ENCODE results near the gene SHLD1.

SHLD1 gene

DNA sequence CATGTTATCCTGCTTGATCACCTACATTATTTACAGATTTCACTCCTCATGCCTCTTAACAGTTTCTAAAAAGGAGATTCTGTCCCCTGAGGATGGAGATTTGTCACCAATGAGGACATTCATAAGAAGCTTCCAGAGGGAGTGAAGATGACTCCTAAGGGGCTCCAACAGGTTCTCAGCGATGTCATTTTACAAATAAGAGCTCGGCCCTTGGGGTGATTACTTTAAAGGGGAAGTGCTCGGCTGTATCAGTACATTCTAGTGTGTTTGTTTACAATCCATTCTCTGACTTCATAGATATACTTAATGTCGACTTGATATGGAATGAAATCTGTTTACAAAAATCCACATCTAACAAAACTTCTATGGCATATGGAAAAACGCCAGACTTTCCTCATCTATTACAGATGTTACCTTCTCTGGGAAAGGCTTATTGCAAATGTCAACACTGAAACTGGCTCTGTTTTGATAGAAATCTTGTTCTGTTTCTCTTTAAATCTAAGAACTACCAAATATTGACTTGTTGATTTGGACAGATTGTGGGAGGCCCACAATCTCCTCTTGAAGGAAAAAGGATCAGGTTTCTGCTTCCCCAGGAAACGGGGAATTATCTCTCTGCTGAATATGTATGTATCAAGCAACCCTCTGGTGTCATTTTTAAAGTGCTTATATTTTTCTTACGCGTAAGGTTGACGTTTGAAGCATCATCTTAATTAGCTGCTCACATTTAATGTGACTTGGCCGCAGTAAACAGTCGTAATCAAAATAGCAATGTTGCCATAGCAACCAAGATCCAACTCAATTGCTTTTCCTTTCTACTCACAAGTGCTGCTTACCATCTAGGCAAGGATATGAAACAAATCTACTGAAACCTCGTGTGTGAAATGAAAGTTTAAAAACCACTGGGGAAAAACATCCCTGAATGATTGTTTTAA, 95.7 kb downstream of the SHLD1 start:
- H3K18ac ChIP-seq (ENCODE audit: low read depth in 1 of 2, low read length in 2 of 2), result no peak overlapping the region

DNA sequence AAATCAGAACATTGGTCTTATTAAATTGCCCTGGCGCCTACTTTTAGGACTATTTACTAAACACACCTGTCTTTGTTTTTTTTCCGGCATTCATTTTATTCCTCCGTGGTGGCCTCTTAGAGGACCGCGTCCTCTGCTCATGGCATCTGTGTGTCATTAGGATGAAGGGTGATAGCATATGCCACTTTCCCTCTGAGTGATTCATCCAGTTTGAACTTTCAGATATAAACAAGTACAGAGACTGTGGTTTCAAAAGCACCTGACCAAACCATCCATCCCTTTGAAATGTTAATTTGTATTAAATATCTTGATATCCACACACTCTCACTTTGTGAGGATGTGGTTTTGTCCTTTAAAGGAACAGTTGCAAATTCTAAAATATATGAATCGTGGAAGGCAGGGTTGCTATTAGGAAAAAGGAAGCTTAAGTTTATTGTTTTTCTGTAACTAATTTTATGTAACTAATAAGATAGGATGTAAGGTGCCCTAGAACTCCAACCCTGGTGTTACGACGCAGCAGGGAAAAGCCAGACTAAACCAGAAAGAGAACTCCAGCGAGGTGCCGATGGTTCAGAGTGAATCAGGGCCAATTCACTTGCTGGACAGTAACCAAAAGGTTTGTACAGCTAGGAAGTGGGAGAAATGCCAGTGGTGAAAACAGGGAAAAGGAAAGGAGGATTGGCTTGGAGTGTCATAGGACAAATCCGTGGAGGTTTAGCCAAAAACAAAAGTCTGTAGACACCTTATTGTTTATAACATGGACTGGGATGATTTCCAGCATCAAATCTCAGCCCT, 98.7 kb downstream of the SHLD1 start:
- H3K27ac ChIP-seq (ENCODE audit: low read length, poor library complexity, severe bottlenecking), result no peak overlapping the region
- no peak overlapping the region for H3K4me3 ChIP-seq (ENCODE audit: insufficient read depth in 1 of 2, low read depth in 1 of 2, low read length in 2 of 2)
- no peak overlapping the region for H2AK5ac ChIP-seq (ENCODE audit: low read length, severe bottlenecking)
- no peak overlapping the region for H2BK12ac ChIP-seq (ENCODE audit: low read length in 2 of 2)
- H3K79me1 ChIP-seq (replicated peaks; ENCODE audit: low read length, poor library complexity, severe bottlenecking), result no peaks in the 10 kb centered on the region
- no peak overlapping the region for H4K91ac ChIP-seq (ENCODE audit: low read length)
- no peak overlapping the region for H3K18ac ChIP-seq (ENCODE audit: low read depth in 1 of 2, low read length in 2 of 2)
- H3K4ac ChIP-seq (ENCODE audit: low read depth in 1 of 2, low read length in 2 of 2), result no peak overlapping the region
- DNase-seq, result peak; percentile 47
- no peak overlapping the region for H3K4me2 ChIP-seq (ENCODE audit: low read length, poor library complexity, severe bottlenecking)
- H2BK15ac ChIP-seq (ENCODE audit: low read depth, poor library complexity, severe bottlenecking), result no peak overlapping the region
- H3K9me3 ChIP-seq (ENCODE audit: control insufficient read depth, low read length), result no peaks in the 10 kb centered on the region
- H2BK120ac ChIP-seq (ENCODE audit: low read depth, low read length), result no peak overlapping the region
- no peak overlapping the region for H2AFZ ChIP-seq (ENCODE audit: low read depth, low read length)
- H2BK5ac ChIP-seq (ENCODE audit: low read depth, low read length, poor library complexity, severe bottlenecking), result no peak overlapping the region
- H4K8ac ChIP-seq (ENCODE audit: low read length), result no peak overlapping the region
- H3K27me3 ChIP-seq (ENCODE audit: control insufficient read depth in 1 of 2, insufficient read depth in 1 of 2, low read length in 2 of 2), result no peaks in the 10 kb centered on the region
- no peak overlapping the region for H3K14ac ChIP-seq (ENCODE audit: low read length in 2 of 2)
- H3K4me1 ChIP-seq (ENCODE audit: control insufficient read depth, insufficient read depth, low read depth, low read length), result peaks cover 4% of the 10 kb centered on the region
- 63% methylated on average over 11 of the region's 11 CpGs for WGBS
- peak overlapping the region; percentile 79 for H3K9ac ChIP-seq (ENCODE audit: low read length)
- no peaks in the 10 kb centered on the region for H3K36me3 ChIP-seq (ENCODE audit: control insufficient read depth in 1 of 2, insufficient read depth in 2 of 2, low read depth in 1 of 2, low read length in 2 of 2)
- no peak overlapping the region for H3K23ac ChIP-seq (ENCODE audit: low read length in 2 of 2)

More for the DNA sequence above, 95.7 kb downstream of the SHLD1 start:
- Histone ChIP-seq H3K9me3 (ENCODE audit: control insufficient read depth, low read length) (no peaks in the 10 kb centered on the region), H3K27ac (ENCODE audit: low read length, poor library complexity, severe bottlenecking) (no peak overlapping the region), H3K36me3 (ENCODE audit: control insufficient read depth in 1 of 2, insufficient read depth in 2 of 2, low read depth in 1 of 2, low read length in 2 of 2) (no peaks in the 10 kb centered on the region), H3K79me1 (replicated peaks; ENCODE audit: low read length, poor library complexity, severe bottlenecking) (no peaks in the 10 kb centered on the region), H3K4ac (ENCODE audit: low read depth in 1 of 2, low read length in 2 of 2) (no peak overlapping the region), H3K27me3 (ENCODE audit: control insufficient read depth in 1 of 2, insufficient read depth in 1 of 2, low read length in 2 of 2) (no peaks in the 10 kb centered on the region), H4K91ac (ENCODE audit: low read length) (no peak overlapping the region), H3K4me1 (ENCODE audit: control insufficient read depth, insufficient read depth, low read depth, low read length) (peaks cover 6% of the 10 kb centered on the region), H2AK5ac (ENCODE audit: low read length, severe bottlenecking) (no peak overlapping the region), H3K9ac (ENCODE audit: low read length) (peak overlapping the region; percentile 86), H3K23ac (ENCODE audit: low read length in 2 of 2) (no peak overlapping the region), H4K8ac (ENCODE audit: low read length) (no peak overlapping the region), H2BK120ac (ENCODE audit: low read depth, low read length) (no peak overlapping the region), H3K14ac (ENCODE audit: low read length in 2 of 2) (no peak overlapping the region), H3K4me3 (ENCODE audit: insufficient read depth in 1 of 2, low read depth in 1 of 2, low read length in 2 of 2) (peak overlapping the region in 1 of 2 experiments; percentile 47), H2BK5ac (ENCODE audit: low read depth, low read length, poor library complexity, severe bottlenecking) (no peak overlapping the region), H2AFZ (ENCODE audit: low read depth, low read length) (no peak overlapping the region), H2BK12ac (ENCODE audit: low read length in 2 of 2) (no peak overlapping the region), H2BK15ac (ENCODE audit: low read depth, poor library complexity, severe bottlenecking) (no peak overlapping the region), H3K4me2 (ENCODE audit: low read length, poor library complexity, severe bottlenecking) (no peak overlapping the region)
- peak; percentile 95 for DNase-seq
- 55% methylated on average over 9 of the region's 12 CpGs for WGBS

DNA sequence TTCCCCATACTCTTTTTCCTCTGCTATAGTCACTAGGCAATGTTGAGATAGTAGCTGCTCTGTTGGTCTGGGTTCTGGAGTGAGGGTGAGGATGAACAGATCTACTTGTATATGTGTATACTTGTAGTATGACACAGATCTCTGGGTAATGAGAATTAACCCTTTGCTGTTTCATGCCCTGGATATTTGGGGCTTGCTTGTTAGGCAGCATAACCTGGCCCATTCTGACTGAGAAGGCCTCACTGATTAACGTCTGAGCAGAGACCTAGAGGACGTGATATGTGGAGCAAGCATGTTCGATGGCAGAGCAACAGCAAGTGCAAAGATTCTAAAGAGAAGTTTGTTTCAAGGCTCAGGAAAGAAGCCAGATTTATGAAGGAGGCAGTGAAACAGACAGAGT, 105.7 kb downstream of the SHLD1 start:
- no peak overlapping the region for H2AK5ac ChIP-seq (ENCODE audit: low read length, severe bottlenecking)
- H2BK120ac ChIP-seq (ENCODE audit: low read depth, low read length), result no peak overlapping the region
- no peak overlapping the region for H3K18ac ChIP-seq (ENCODE audit: low read depth in 1 of 2, low read length in 2 of 2)
- H3K27ac ChIP-seq (ENCODE audit: low read length, poor library complexity, severe bottlenecking), result no peak overlapping the region
- H3K4ac ChIP-seq (ENCODE audit: low read depth in 1 of 2, low read length in 2 of 2), result no peak overlapping the region
- H3K23ac ChIP-seq (ENCODE audit: low read length in 2 of 2), result no peak overlapping the region
- H2BK5ac ChIP-seq (ENCODE audit: low read depth, low read length, poor library complexity, severe bottlenecking), result no peak overlapping the region
- H3K79me1 ChIP-seq (replicated peaks; ENCODE audit: low read length, poor library complexity, severe bottlenecking), result no peaks in the 10 kb centered on the region
- H4K8ac ChIP-seq (ENCODE audit: low read length), result no peak overlapping the region
- no peak overlapping the region for H3K9ac ChIP-seq (ENCODE audit: low read length)
- H4K91ac ChIP-seq (ENCODE audit: low read length), result no peak overlapping the region
- no peaks in the 10 kb centered on the region for H3K27me3 ChIP-seq (ENCODE audit: control insufficient read depth in 1 of 2, insufficient read depth in 1 of 2, low read length in 2 of 2)
- no peak overlapping the region for H3K14ac ChIP-seq (ENCODE audit: low read length in 2 of 2)
- no peak overlapping the region for H2BK15ac ChIP-seq (ENCODE audit: low read depth, poor library complexity, severe bottlenecking)
- 91% methylated on average over 3 of the region's 3 CpGs for WGBS
- H2BK12ac ChIP-seq (ENCODE audit: low read length in 2 of 2), result no peak overlapping the region
- no peak for DNase-seq
- H2AFZ ChIP-seq (ENCODE audit: low read depth, low read length), result no peak overlapping the region
- H3K4me1 ChIP-seq (ENCODE audit: control insufficient read depth, insufficient read depth, low read depth, low read length), result no peaks in the 10 kb centered on the region
- no peaks in the 10 kb centered on the region for H3K9me3 ChIP-seq (ENCODE audit: control insufficient read depth, low read length)
- no peaks in the 10 kb centered on the region for H3K36me3 ChIP-seq (ENCODE audit: control insufficient read depth in 1 of 2, insufficient read depth in 2 of 2, low read depth in 1 of 2, low read length in 2 of 2)
- no peak overlapping the region for H3K4me2 ChIP-seq (ENCODE audit: low read length, poor library complexity, severe bottlenecking)
- H3K4me3 ChIP-seq (ENCODE audit: insufficient read depth in 1 of 2, low read depth in 1 of 2, low read length in 2 of 2), result no peak overlapping the region

DNA sequence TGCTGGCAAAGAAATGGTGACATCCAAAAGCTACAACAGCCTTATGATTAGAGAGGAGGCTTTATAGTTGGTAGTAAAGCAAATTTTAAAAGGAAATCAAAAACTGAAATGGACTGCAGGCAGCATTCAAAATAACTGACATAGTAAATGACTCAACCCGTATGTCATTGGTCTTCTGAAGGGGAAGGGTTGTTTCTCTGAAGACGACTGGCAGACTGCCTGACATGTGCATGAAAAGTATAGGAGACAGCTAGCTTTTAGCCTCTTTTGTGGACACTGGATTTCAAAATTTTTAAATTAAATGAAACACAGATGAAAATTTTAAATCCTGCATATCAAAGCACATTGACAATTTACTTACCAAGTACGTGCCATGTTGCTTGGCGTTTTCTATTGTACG, 109.4 kb downstream of the SHLD1 start:
- Histone ChIP-seq H3K27ac (ENCODE audit: low read length, poor library complexity, severe bottlenecking) (no peak overlapping the region), H3K14ac (ENCODE audit: low read length in 2 of 2) (no peak overlapping the region), H3K79me1 (replicated peaks; ENCODE audit: low read length, poor library complexity, severe bottlenecking) (no peaks in the 10 kb centered on the region), H4K8ac (ENCODE audit: low read length) (no peak overlapping the region), H3K4me2 (ENCODE audit: low read length, poor library complexity, severe bottlenecking) (no peak overlapping the region), H3K18ac (ENCODE audit: low read depth in 1 of 2, low read length in 2 of 2) (no peak overlapping the region), H3K4ac (ENCODE audit: low read depth in 1 of 2, low read length in 2 of 2) (no peak overlapping the region), H3K27me3 (ENCODE audit: control insufficient read depth in 1 of 2, insufficient read depth in 1 of 2, low read length in 2 of 2) (no peaks in the 10 kb centered on the region), H2BK12ac (ENCODE audit: low read length in 2 of 2) (no peak overlapping the region), H2AK5ac (ENCODE audit: low read length, severe bottlenecking) (no peak overlapping the region), H3K9me3 (ENCODE audit: control insufficient read depth, low read length) (no peaks in the 10 kb centered on the region), H2AFZ (ENCODE audit: low read depth, low read length) (no peak overlapping the region), H3K4me1 (ENCODE audit: control insufficient read depth, insufficient read depth, low read depth, low read length) (peaks cover 7% of the 10 kb centered on the region), H3K23ac (ENCODE audit: low read length in 2 of 2) (no peak overlapping the region), H2BK5ac (ENCODE audit: low read depth, low read length, poor library complexity, severe bottlenecking) (no peak overlapping the region), H2BK120ac (ENCODE audit: low read depth, low read length) (no peak overlapping the region), H3K4me3 (ENCODE audit: insufficient read depth in 1 of 2, low read depth in 1 of 2, low read length in 2 of 2) (no peak overlapping the region), H3K9ac (ENCODE audit: low read length) (no peak overlapping the region), H3K36me3 (ENCODE audit: control insufficient read depth in 1 of 2, insufficient read depth in 2 of 2, low read depth in 1 of 2, low read length in 2 of 2) (no peaks in the 10 kb centered on the region), H4K91ac (ENCODE audit: low read length) (no peak overlapping the region), H2BK15ac (ENCODE audit: low read depth, poor library complexity, severe bottlenecking) (no peak overlapping the region)
- WGBS, result 80% methylated on average over 5 of the region's 5 CpGs
- no peak for DNase-seq

Measured in mesenchymal stem cell (in vitro differentiated cells and primary cell).